CD1c-positive myeloid dendritic cell (primary cell): ENCODE data around the gene ERMARD.
"Not testable (repeated sequence)": the region's sequence is repeated elsewhere in the genome, so short reads cannot be mapped to it uniquely, and the experiment has no call there.

Source experiments
- DNase-seq: peaks from one replicate; pipeline ENCODE4 v3.0.0-alpha.2; 2016; ENCODE audit errors: extremely low spot score

ERMARD gene

DNA sequence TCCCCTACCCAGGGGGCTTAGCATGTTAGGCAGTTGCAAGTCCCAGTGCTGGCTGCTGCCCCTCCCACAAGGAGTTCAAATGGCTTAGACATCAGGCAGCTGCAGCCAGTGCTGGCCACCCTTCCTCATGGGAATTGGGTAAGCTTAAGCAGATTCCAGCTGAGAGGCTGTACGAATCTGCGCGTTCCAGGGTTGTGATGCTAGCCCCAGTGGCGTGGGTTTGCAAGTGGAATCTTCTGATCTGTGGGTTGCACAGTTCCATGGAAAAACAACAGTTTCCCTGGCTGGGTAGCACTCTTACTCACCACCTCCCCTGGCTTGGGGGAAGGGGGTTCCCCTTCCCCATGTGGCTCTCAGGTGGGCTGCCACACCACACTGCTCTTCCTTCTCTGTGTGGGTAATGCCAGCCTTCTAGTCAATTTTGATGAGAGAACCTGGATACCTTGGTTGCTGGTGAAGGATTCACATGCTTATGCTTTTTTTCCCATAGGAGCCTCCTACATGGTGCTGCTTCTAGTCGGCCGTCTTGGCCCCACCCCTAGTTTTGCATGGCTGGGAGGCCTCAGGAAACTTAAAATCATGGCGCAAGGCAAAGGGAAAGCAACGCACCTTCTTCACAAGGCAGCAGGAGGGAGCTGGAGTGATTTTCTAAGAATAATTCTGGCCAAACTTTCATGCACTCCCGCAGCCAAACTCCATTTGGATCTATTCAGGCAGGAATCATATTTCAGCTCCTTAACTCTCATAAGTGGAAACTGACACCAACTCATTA, 13.0 kb upstream of the ERMARD start:
- no peak for DNase-seq

DNA sequence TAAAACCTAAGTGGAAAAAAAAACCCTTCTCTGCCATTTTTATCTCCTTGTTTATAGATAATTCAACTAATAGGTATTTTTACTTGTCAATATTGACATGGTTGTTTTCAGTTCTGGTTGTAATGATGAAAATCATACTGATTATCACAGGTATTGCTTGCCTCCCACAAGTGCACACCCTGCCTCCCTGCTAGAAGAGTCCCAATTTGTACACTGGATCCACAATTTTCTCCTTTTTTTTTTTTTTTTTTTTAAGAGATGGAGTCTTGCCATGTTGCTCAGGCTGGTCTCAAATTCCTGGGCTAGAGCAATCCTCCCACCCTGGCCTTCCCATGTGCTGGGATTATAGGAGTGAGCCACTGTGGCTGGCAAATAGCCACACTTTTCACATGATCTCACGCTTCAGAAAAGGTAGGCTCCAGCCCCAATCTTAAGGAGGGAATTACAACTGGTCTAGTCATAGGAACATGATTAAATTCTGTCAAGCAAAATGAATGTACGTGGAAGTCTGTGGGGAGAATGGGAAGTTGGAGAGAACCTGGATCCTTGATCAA, 12.4 kb upstream of the ERMARD start:
- no peak for DNase-seq

DNA sequence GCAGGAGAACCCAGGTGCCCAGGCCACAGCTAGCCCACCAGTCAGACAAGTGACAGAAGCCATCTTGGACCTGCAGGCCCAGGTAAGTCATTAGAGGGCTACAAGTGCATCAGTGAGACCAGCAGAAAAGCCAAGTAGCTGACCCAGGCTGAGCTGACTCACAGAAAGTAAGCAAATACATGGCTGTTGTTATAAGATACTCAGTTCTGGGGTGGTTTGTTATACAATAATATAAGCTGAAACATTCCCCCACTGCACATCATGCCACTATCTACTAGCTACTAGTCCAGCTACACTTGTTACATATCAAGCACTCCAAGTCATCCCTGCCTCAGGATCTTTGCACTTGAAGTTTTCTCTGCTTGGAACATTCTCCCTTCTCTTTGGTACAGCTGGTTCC, 10.1 kb upstream of the ERMARD start:
- no peak for DNase-seq

DNA sequence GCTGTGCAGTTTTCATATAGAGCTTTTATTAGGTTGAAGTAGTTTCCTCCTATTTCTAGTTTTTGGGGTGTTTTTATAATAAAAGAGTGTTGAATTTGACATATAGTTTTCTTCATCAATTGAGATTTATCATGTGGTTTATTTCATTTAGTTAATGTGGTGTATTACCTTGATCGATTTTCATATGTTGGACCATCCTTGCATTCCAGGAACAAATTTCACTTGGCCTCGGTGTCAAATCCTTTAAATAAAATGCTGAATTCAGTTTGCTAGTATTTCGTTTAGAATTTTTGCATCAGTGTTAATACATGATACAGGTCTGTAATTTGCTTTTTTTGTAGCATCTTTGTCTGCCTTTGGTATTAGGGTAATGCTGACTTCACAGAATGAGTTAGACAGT, 6.0 kb upstream of the ERMARD start:
- no peak for DNase-seq

DNA sequence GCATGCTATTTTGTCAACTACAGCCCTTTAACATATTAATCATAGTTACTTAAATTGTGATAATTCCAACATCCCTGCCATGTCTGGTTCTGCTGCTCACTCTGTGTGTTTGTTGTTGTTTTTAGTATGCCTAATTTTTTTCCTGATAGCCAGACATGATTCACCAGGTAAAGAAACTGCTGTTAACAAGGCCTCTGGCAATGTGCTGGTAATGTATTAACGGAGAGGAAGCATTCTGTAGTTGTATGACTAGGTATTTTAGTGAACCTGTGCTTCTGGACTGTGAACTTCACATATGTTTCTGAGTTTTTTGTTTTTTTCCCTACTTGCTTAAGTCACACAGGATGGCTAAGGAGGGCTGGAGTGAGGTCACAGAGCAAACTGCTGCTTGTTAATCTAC, 4.9 kb upstream of the ERMARD start:
- no peak for DNase-seq

DNA sequence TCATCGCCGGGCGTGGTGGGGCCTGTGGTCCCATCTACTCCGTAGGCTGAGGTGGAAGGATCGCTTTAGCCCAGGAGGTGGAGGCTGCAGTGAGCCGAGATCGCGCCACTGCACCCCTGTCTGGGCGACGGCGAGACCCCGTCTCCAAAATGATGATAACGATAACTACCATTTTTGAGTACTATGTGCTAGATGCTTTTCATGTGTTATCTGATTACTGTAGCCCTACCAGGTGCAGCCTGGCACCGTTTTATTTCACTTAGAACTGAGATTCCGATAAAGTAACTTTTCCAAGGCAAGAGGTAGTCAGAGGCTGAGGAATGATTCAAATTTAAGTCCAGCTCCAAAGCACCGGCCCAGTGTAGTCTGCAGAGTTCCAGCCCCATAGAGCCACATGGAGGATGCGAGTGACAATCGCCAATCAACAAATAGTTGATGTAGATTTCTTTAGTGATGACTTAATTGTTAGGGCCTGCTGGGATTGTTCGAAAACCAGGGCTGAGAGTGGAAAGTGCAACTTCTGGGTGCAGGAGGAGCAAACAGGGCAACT, 727 bp downstream of the ERMARD start:
- DNase-seq = no peak

DNA sequence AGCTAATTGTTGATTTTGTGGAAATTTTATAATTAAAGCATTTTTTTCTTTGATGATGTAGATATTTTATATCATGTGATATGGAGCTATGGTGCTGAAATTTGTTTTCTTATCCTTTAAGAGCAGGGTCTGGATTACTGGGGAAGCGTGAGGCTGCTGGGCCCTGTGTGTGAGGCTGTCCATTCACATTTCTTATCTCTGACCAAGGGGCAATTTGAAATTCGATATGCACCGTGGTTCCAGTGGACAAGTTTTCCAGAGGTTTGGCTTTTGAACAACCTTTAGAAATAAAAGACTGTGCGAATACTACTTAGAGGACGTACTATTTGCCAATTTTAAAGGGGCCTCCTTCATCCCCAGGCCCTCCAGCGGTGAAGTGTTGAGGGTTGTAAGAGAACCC, 3.7 kb downstream of the ERMARD start:
- DNase-seq = no peak

DNA sequence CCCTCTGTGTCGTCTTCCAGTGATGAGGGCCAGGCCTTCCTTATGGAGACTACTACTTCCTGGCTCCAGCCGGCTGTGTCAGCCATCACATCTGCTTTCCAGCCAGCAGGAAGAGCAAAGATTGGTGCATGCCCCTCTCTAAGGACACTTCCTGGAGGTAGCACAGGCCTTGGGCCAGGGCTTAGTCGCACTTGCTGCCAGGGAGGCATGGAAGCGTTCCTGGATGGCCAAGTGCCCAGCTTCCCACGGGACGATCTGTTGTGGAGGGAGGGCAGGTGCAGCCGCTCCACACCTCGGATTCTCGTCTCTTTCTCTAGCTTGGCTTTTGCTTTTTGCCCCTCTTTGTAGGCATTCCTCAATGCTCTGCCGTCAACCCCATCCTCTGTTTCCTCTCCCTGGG, 11.9 kb downstream of the ERMARD start:
- DNase-seq = no peak

DNA sequence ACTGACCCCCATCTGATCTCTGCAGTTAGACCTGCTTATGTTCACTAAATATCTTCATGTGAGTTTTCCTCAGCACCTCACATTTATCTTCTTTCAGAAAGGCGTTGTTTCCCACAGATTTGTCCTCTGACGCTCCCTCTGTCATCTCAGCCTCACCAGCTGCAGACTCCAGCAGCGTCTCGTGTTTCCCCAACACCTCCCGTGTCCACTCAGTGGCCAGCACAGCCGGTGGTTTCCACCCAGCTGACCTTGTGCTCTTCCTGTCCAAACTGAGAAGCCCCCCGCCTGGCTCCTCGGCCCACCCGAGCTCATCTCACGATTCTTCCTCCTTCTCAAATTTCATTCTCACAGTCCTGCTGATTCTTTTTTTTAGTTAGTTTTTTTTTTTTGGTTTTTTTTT, 12.5 kb downstream of the ERMARD start:
- DNase-seq = no peak

DNA sequence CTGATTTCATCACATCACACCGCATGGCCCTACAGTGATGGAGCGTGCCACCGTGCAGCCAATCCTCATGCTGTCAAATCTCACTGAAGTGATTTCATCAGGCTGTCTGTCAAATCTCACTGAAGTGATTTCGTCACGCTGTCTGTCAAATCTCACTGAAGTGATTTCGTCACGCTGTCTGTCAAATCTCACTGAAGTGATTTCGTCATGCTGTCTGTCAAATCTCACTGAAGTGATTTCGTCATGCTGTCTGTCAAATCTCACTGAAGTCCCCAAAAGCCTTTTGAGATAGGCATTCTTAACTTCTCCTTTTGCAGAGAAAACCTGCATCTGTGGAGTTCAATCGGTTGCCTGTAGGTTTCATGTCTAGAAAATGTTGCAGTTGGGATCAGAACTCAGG, 14.4 kb downstream of the ERMARD start:
- not testable (repeated sequence) for DNase-seq

DNA sequence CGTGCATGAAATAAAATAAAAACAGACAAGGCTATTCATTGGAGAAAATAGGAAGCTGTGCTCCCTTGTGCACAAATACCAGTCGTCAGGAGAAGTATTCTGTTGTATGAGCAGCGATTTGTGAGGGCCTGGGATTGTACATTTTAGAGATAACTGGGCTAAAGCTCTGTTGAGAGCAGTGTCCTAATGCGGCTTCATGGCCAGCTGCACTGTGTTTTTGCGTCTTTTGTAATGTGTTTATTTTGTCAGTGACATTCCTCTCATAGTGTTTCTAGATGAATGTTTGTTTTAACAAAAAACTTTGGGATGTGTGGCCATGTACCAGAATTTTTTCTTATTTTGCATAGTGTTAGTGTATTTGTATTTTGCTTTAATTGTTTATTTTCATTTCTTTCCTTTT, 14.8 kb downstream of the ERMARD start:
- no peak for DNase-seq

DNA sequence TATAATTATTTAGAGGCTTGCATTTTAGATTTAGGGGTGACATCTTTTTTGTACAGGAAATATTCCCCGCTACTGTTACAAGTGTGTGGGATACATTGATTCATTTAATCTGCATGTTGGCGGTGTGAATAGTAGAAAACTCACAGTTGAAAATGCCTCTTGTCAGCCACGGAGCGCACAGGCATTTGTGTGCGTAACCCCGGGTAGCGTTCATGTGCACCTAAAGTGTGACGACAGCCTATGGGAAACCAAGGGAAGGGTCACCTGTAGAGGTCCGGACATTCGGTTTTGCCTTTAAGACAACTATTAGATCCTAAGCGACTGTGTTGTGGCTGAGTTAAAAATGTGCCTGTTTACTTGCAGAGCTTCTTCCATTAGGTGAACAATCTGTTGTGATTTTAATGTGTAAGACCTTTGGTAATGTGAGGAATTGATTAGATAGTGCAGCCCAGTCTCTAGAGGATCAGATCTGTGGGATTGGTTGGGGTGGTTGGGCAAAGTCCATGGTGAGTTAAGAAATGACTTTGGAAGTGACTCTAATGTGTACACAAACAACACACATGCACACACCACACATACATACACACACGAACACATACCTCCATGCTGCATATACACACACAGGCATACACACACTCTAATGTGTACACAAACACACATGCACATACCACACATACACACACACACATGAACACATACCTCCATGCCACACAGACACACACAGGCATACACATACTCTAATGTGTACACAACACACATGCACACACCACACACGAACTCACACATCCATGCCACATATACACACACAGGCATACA, 15.7 kb downstream of the ERMARD start:
- no peak for DNase-seq

DNA sequence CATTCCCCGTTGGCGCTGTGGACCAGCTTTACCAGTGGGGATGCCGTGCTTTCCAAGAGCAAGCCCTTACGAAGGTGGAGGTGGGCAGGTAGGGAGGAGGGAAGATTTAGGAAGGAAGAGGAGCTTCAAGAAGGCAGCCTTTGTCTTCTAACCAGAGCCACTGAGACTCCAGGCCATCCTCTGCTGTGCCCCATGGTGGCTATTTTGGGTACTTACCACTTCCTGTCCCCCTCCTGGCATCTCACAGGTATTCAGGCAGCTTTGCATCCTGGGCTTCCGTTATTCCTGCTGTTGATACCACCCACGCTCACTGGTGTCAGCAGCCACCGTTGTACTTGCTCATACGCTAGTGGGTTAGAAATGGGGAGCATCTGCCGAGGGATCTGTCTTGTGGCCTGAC, 22.9 kb downstream of the ERMARD start:
- DNase-seq = no peak

DNA sequence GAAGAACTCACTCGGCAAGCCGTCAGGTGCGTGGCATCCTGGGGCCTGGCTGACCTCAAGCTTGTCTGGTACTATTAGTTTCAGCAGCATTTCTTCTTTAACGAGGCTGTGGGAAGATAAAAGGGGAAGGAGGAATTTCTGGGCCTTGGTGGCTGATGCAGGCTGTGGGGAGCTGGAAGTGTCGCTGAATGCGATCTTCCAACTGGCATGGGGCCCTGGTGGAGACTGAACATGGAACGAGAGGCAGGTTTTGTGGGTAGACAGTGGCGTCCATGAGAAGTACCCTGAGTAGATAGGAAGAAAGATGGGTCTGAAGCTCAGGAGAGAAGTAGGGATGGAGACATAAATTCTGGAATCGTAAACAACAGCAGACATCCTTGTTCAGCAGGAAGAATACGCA, 23.9 kb downstream of the ERMARD start:
- no peak for DNase-seq

DNA sequence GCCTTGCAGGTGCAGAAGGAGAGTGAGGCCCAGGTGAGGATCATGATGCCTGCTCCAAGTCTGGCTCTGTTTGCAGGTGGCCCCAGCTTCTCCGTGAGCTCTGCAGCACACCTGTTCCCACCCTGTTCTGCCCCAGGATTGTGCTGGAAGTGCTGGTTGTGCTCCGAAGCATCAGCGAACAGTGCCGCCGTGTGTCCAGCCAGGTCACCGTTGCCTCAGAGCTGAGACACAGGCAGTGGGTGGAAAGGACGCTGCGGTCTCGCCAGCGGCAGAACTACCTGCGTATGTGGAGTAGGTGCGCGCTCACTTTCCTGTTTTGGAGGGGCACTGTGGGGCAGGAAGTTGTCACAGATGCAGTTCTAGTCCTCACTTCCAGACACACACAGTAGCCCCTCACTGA, 25.0 kb downstream of the ERMARD start:
- DNase-seq = no peak

DNA sequence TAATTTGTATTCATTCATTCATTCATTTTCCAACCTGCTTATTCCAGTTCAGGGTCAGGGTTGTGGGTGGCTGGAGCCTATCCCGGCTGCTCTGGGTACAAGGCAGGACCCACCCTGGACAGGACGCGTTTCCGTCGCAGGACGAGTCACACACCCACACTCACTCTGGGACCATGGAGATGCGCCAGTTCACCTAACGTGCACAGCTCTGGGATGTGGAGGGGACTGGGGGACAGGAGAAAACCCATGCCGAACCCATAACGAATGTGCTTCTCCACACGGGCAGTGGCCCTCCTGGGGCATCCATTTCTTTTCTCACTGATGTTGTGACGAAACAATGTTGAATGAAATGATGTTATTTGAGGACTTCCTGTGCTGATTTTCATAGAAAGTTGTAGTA, 26.5 kb downstream of the ERMARD start:
- DNase-seq = no peak

DNA sequence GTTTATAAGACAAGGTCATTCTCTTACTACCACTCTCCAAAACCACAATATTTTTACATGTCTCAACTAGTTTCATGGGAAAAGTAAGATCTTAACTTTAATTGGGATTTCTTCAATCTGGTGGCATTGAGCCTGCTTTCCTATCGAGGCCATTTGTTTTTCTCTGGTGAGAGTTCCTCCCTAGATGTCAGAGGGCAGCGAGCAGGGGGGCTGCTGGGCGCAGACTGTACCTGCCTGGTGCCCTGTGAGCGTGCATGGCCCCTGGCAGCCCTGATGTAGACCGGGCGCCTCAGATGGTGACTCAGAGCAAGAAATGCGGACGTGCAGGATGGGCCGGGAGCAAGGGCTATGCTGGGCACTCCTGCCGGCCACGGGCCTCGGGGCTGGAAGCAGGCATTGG, 27.2 kb downstream of the ERMARD start:
- no peak for DNase-seq

DNA sequence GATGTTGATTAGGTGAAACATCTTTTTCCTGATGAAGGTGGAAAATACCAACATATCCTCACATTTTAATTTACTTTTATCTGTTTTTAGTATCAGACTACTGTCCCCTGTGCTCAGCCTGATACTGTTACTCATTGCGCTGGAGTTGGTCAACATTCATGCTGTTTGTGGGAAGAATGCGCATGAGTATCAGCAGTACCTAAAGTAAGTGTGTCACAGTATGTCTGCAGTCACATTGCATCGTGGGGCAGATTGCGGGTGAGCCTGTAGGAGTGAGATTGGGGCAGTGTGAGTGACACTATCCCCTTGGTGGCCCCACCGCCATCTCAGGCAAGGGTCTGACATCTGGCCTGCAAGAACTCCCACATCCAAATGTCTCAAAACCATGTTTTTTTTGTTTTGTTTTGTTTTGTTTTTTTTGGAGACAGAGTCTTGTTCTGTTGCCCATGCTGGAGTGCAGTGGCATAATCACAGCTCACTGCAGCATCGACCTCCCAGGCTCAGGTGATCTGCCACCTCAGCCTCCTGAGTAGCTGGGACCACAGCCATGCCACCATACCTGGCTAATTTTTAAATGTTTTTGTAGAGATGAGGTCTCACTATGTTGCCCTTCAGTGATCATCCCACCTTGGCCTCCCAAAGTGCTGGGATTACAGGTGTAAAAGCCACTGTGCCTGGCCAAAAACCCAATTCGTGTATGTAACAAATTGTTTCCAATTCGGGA, 27.8 kb downstream of the ERMARD start:
- DNase-seq = no peak

DNA sequence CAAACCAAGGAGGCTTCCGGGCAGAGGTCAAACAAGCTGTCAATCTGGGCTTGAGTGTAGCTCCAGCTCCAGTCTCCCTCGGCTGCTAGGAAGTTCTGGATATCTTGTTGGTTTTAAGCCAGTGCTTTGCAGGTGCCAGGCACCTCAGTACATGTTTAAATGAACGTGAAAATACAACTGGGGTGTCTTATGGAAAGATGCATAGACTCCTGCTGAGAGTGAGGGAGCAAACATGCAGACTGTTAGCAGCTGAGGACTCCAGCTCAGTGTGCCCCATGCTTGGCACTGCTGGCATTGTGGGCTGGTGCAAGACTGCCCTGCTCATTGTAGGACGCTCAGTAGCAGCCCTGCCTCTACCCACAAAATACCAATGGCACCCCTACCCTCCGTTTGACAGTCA, 28.5 kb downstream of the ERMARD start:
- DNase-seq = no peak

DNA sequence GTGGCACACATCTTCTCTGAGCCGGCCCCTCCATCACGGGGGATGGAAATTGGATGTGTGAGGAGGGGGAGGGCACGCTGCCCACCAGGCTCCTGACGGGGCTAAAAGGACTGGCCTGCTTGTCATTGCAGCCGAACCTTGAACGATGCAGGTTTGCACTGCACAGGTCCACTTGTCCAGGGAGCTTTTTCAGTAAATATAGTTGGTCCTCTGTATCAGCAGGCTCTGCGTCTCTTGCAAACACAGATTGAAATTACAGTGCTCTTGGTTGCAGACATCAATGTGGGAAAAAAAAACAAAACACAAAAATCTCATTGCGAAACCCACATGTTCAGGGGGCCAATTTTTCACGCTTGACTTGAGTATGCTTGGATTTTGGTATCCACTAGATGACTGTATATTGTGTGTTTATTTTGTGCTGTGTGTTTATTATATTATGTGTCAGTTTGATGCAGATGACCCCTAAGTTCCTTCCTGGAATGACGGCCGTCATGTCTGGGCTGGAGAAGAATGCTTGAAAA, 29.2 kb downstream of the ERMARD start:
- DNase-seq = no peak

DNA sequence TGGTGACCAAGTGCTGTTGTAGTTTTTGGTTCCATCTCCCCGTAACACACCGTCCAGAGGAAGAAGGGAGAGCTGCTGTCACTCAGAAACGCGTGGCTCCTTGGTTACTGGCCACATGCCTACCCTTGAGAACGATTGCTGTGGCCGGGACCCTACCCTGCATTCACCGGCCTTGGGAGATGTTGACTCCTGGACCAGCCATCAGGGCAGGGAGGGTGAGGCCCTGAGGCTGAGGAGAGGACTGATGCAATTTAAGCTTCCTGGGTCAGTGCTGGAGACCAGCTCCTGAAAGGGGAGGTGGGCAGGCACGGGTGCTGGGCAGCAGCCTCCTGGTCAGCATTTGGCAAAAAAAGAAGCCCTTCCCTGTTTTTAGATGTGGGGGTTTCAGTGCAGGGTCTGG, 31.5 kb downstream of the ERMARD start:
- DNase-seq = no peak

DNA sequence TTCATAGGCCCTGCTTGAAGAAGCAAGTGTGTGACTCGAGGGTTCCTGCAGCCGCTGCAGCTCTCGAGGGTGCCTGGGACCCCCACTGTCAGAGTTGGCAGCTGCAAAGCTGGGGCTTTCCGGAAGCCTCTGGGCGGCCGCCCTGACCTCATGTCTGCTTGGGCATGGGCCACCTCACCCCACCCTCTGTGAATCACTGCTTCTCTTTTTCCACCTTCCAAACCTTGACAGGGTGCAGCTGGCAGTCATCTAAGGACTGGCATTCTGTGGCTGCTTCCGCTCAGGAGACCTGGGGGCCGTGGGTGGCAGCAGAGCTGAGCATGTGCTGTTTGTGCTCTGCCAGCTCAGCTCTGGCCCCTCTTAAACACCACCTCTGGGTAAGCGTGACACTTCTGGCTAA, 32.0 kb downstream of the ERMARD start:
- no peak for DNase-seq
